GM12891 (cell line): ENCODE data around the gene FBXO17.

Source experiments
- DNase-seq: peaks from one replicate; pipeline ENCODE4 v3.0.0; 2011; ENCODE audit warnings: low spot score; ENCODE audit not compliant: insufficient read length
- FAIRE-seq: peaks from 2 replicates; lab custom pipeline; 2011; peaks lifted over from hg19 to GRCh38; lab: Jason Lieb, UNC
- PAX5 ChIP-seq: IDR thresholded peaks from 2 replicates; pipeline ENCODE4 v1.6.1; 2011; ENCODE audit warnings: low read length, moderate library complexity, mild to moderate bottlenecking; ENCODE audit not compliant: insufficient read depth, severe bottlenecking
- POLR2A ChIP-seq: IDR thresholded peaks from 2 replicates; pipeline ENCODE4 v1.6.1; 2011; ENCODE audit warnings: low read depth, low read length, control low read depth
- POLR2AphosphoS5 ChIP-seq: IDR thresholded peaks from 2 replicates; pipeline ENCODE4 v1.6.1; 2011; ENCODE audit warnings: low read depth, low read length, control low read depth
- POU2F2 ChIP-seq: IDR thresholded peaks from 2 replicates; pipeline ENCODE4 v1.6.1; 2011; ENCODE audit warnings: low read depth, mild to moderate bottlenecking, control low read depth, low read length, moderate library complexity
- SPI1 ChIP-seq: IDR thresholded peaks from 2 replicates; pipeline ENCODE4 v1.6.1; 2011; ENCODE audit warnings: low read depth, low read length, control low read depth
- TAF1 ChIP-seq: IDR thresholded peaks from 2 replicates; pipeline ENCODE4 v1.6.1; 2011; ENCODE audit warnings: low read depth, low read length, control low read depth

Gene FBXO17

DNA sequence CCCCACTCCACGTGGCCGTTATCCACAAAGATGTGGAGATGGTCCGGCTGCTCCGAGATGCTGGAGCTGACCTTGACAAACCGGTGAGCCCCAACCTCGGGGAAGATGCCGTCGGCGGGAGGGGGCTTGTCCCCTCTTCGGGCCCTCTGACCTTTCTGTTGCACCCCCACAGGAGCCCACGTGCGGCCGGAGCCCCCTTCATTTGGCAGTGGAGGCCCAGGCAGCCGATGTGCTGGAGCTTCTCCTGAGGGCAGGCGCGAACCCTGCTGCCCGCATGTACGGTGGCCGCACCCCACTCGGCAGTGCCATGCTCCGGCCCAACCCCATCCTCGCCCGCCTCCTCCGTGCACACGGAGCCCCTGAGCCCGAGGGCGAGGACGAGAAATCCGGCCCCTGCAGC is 68.3 kb downstream of the FBXO17 start:
- FAIRE-seq (no peak), DNase-seq (no peak)
- TF ChIP-seq SPI1 (no peak), POU2F2 (no peak), POLR2A (no peak), POLR2AphosphoS5 (no peak), TAF1 (no peak), PAX5 (no peak)

- FAIRE-seq (no peak), DNase-seq (no peak)
- TF ChIP-seq POLR2A = no peak
- TF ChIP-seq PAX5 = no peak
- TF ChIP-seq POLR2AphosphoS5 = no peak
- TF ChIP-seq POU2F2 = no peak
- no peak for TF ChIP-seq TAF1
- TF ChIP-seq SPI1 = no peak
These were observed 69.9 kb downstream of the FBXO17 start for GRCh38 chr19:38905620-38906019.

DNA sequence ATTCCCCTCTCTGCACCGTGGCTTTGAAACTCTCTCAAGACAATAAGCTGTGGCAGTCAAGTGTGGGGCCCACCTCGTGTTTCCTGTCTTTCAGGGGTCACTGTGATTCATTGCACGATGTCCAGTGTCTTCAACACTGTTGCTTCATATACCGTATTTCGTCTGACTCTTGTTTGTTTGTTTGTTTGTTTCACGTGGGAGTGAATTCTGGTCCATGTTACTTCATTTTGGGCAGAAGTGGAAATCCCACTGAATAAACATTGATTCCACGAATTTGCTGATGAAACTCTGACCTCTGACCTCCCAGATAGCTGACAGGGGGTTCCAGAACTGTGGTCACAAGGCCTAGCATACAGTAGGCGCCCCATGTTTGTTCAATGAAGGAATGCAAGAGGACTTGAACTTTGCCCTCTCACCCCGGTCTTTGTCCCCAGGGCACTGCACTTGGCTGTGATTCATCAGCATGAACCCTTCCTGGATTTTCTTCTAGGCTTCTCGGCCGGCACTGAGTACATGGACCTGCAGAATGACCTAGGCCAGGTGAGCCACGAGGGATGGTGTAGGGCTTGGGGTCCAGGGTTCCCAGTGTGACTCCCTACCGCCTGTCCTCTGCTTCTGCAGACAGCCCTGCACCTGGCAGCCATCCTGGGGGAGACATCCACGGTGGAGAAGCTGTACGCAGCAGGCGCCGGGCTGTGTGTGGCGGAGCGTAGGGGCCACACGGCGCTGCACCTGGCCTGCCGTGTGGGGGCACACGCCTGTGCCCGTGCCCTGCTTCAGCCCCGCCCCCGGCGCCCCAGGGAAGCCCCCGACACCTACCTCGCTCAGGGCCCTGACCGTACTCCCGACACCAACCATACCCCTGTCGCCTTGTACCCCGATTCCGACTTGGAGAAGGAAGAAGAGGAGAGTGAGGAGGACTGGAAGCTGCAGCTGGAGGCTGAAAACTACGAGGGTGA is 70.7 kb downstream of the FBXO17 start:
- FAIRE-seq (no peak), DNase-seq (no peak)
- TF ChIP-seq POLR2A (no peak), TAF1 (no peak)

- FAIRE-seq = no peak
- TF ChIP-seq TAF1 (no peak), PAX5 (no peak), POU2F2 (no peak), POLR2A (no peak), SPI1 (no peak), POLR2AphosphoS5 (no peak)
- DNase-seq = no peak
These were observed 73.9 kb downstream of the FBXO17 start for GRCh38 chr19:38901683-38902082.

- DNase-seq (no peak), FAIRE-seq (no peak)
- no peak for TF ChIP-seq PAX5
- TF ChIP-seq TAF1 = no peak
- TF ChIP-seq POU2F2 = no peak
- no peak for TF ChIP-seq SPI1
- TF ChIP-seq POLR2A = no peak
- no peak for TF ChIP-seq POLR2AphosphoS5
These were observed 74.8 kb downstream of the FBXO17 start for GRCh38 chr19:38900743-38901190.

DNA sequence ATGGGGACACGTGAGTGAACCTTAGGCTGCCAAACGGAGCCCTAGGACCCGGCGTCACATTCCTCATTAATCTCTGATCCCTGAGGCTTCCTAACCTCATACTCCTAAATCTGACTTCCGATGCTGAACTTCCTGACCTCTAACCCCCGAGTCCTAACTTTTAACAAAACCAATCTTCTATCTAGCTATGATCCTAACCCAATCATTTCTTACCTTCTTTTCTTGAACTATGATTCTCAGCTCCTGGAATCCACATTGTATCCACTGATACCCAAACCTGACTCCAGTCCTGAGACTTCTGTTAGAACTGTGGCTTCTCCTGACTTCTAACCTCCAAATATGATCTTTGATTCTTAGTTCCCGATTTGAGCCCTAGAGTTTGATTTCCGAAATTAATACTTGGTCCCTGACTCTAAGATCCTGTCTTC is 75.3 kb downstream of the FBXO17 start:
- no peak; the same call in 1 of the 2 replicates for TF ChIP-seq POLR2A
- no peak for TF ChIP-seq SPI1
- no peak for TF ChIP-seq PAX5
- no peak for TF ChIP-seq TAF1
- no peak for TF ChIP-seq POU2F2
- no peak for TF ChIP-seq POLR2AphosphoS5
- DNase-seq (no peak), FAIRE-seq (no peak)

DNA sequence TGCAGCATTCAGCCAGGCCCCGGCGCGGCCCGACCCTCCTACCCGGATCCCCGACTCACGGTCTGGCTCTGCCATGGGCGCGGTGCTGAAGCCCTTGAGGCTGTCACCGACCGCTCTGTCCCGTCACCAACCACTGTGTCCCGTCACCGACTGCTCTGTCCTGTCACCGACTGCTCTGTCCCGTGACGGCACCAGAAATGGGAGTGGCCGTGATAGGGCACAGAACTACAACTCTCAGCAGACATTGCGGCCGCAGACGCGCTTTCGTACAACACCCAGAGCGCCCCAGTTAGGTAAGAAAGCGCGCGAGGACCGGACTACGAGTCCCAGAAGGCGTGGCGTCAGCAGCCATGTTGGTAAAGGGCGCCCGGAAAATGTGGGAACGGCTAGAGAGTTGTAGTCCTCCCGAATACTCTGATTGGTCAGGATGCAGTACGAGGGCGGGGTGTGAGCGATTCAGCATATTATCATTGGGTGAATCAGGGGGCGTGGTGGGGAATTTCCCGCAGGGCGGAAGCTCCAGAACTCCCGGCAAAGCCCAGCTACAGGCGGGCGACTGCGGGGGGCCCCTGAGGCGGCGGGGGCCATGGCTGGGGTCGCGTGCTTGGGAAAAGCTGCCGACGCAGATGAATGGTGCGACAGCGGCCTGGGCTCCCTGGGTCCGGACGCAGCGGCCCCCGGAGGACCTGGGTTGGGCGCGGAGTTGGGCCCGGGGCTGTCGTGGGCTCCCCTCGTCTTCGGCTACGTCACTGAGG is 75.9 kb downstream of the FBXO17 start, which contains the start of the genes NFKBIB and SIRT2:
Gene NFKBIB, plus strand, starts transcription at position 523 of the 755 bp plus-strand sequence. Its CDS starts 64 bp downstream, at position 587.
Gene SIRT2, minus strand, starts transcription at position 172 of the 755 bp plus-strand sequence. Its CDS starts 97 bp downstream, at position 75.
- FAIRE-seq (peak; percentile 99), DNase-seq (peak; percentile 96)
- TF ChIP-seq POLR2A (peak; percentile 50), PAX5 (no peak)

GRCh38 chr19:38898788-38899446 is 76.6 kb downstream of the FBXO17 start:
- TF ChIP-seq POLR2A = no peak
- TF ChIP-seq TAF1 = no peak
- TF ChIP-seq PAX5 = no peak
- FAIRE-seq (no peak), DNase-seq (no peak)

GRCh38 chr19:38894968-38895367 is 80.6 kb downstream of the FBXO17 start:
- TF ChIP-seq POLR2A (no peak), POU2F2 (no peak), POLR2AphosphoS5 (no peak), TAF1 (no peak), PAX5 (no peak), SPI1 (no peak)
- no peak for FAIRE-seq

DNA sequence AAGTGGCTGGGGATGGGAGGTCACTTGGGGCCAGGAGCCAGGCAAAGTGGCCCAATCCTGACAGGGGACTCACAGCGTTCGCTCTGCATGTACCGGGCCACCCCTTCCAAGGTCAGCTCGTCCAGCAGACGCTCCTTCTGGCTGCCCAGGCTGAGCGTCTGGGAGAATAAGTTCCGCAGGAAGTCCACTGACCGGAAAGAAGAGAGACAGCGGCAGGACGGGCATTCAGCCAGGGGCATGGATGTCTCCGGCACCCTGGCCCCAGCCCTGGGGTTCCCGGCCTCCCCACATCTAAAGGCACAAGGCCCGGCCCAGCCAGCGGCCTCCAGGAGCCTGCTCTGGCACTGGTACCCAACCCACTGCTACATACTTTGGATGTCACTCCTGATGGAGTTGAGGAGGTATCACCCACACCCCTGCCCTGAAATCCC is 82.2 kb downstream of the FBXO17 start:
- TF ChIP-seq POLR2A (no peak), SPI1 (no peak), POLR2AphosphoS5 (no peak), POU2F2 (no peak), TAF1 (no peak), PAX5 (no peak)
- no peak for FAIRE-seq
- no peak for DNase-seq

More at GRCh38 chr19:38894968-38895367, 80.6 kb downstream of the FBXO17 start:
- no peak for DNase-seq
